Mucosa of descending colon (tissue), 3 donors: Measurements from ENCODE around the gene WT1. TPM values are rescaled to one million over a fixed set of nuclear protein-coding genes. Genes with fewer than 3 reads are reported as not detected.
"Not testable (repeated sequence)": the region's sequence is repeated elsewhere in the genome, so short reads cannot be mapped to it uniquely, and the experiment has no call there.

Experiments used
- ATAC-seq: fragments of 200-7000 bp; cut with Tn5 transposase; one replicate; pipeline ENCODE4 v1.9.1; 2020; ENCODE audit warnings: mild to moderate bottlenecking, moderate library complexity
- DNase-seq, 3 donors: peaks; one replicate each; pipeline ENCODE4 v3.0.0-alpha.2; 2020
- H3K36me3 ChIP-seq: fragments of 200-600 bp; one replicate; pipeline ENCODE4 v1.8.0; 2021; ENCODE audit warnings: low read depth, mild to moderate bottlenecking
- H3K4me1 ChIP-seq: fragments of 200-600 bp; one replicate; pipeline ENCODE4 v1.8.0; 2021; ENCODE audit warnings: low read depth, mild to moderate bottlenecking
- H3K4me3 ChIP-seq: fragments of 200-600 bp; one replicate; pipeline ENCODE4 v1.8.0; 2021; ENCODE audit warnings: mild to moderate bottlenecking
- H3K9me3 ChIP-seq: fragments of 200-600 bp; one replicate; pipeline ENCODE4 v1.8.0; 2021; ENCODE audit warnings: mild to moderate bottlenecking
- intact Hi-C, 2 donors: fragments of 100-400 bp; cut with DNase I in 1 of 2; cut with micrococcal nuclease in 1 of 2; formaldehyde crosslinking; loops; one replicate each; pipeline versions ENCODE4 v1.11.0 to v1.11.1; 2022; cut with DNase I, micrococcal nuclease
- total RNA-seq, 3 donors: library from RNA; stranded (reverse); fragmentation: NEBNext Ultra II Directional in 2 of 3; extraction: Animal tissue kit (Norgen Biotek cat#: 25700) in 2 of 3; gene quantifications; one replicate each; pipeline versions ENCODE4 v1.2.1 to v1.2.4, GENCODE V29; 2021 to 2023
- TF ChIP-seq, protein P1 (sequence below): fragments of 200-600 bp; IDR thresholded peaks from one replicate; pipeline ENCODE4 v1.8.0; 2022; ENCODE audit warnings: antibody characterized with exemption, mild to moderate bottlenecking
- donor health status: DM: no; HTN: no; CAD: no; lungs with moderate emphysema.
- donor health status: DM: no; HTN: no; CAD: no.
- donor health status: DM: no; HTN: yes; CAD: no.

The WT1 gene
- total RNA-seq, 3 donors from 2014 or later, result 0.09 to 0.57 TPM; not detected in 1

DNA sequence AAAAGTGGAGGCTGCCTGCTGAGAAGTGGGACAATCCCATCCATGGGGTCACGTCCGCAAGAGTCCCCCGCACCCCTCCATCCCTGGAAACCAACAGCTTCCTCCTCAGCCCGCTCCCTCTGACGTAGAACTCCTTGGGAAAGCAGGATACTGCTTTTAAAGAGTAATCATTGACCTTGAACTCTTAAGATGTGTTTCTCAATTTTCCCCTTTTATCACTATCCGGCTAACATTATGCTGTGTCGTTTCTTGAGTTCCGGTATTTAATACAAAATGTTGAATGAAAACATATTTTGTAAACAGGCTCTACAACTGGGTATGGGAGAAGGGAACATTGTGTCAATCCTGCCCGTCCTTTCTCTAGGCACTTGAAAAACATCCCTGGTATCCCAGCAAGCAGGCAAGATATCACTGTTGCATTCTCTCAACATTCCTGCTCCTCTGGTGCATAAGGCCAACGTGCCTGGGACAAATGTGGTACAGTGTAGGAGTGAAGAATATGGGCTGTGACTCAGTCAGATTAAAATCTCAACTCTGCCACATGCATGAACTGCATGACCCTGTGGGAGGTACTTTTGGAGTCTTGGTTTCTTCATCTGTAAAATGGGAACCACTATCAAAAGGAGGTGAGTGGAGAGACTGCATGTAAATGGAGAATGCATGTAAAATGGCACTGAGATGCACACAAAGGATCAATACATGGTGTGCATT lies 52.8 kb downstream of the WT1 start:
- Histone ChIP-seq H3K4me3 (no peak overlapping the region), H3K9me3 (no peaks in the 10 kb centered on the region), H3K36me3 (no peaks in the 10 kb centered on the region), H3K4me1 (no peaks in the 10 kb centered on the region)
- DNase-seq (no peak), ATAC-seq (no peak)
- intact Hi-C loops, result no loop called here
- TF ChIP-seq, protein P1, sequence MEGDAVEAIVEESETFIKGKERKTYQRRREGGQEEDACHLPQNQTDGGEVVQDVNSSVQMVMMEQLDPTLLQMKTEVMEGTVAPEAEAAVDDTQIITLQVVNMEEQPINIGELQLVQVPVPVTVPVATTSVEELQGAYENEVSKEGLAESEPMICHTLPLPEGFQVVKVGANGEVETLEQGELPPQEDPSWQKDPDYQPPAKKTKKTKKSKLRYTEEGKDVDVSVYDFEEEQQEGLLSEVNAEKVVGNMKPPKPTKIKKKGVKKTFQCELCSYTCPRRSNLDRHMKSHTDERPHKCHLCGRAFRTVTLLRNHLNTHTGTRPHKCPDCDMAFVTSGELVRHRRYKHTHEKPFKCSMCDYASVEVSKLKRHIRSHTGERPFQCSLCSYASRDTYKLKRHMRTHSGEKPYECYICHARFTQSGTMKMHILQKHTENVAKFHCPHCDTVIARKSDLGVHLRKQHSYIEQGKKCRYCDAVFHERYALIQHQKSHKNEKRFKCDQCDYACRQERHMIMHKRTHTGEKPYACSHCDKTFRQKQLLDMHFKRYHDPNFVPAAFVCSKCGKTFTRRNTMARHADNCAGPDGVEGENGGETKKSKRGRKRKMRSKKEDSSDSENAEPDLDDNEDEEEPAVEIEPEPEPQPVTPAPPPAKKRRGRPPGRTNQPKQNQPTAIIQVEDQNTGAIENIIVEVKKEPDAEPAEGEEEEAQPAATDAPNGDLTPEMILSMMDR, result no peak

- H3K36me3 ChIP-seq, result no peaks in the 10 kb centered on the region
- intact Hi-C loops, result no loop called here
- peak; percentile 7 for ATAC-seq
- no peaks in the 10 kb centered on the region for H3K9me3 ChIP-seq
- DNase-seq, result no peak
- no peaks in the 10 kb centered on the region for H3K4me1 ChIP-seq
- TF ChIP-seq, protein P1, result no peak
- H3K4me3 ChIP-seq, result no peak overlapping the region
Observed at GRCh38 chr11:32381179-32381578, 54.2 kb downstream of the WT1 start.

- TF ChIP-seq, protein P1, result no peak
- no peaks in the 10 kb centered on the region for H3K9me3 ChIP-seq
- intact Hi-C loops, result no loop called here
- no peak for DNase-seq
- no peak for ATAC-seq
- H3K4me3 ChIP-seq, result no peak overlapping the region
- no peaks in the 10 kb centered on the region for H3K4me1 ChIP-seq
- H3K36me3 ChIP-seq, result no peaks in the 10 kb centered on the region
Observed at GRCh38 chr11:32379719-32380118, 55.6 kb downstream of the WT1 start.

DNA sequence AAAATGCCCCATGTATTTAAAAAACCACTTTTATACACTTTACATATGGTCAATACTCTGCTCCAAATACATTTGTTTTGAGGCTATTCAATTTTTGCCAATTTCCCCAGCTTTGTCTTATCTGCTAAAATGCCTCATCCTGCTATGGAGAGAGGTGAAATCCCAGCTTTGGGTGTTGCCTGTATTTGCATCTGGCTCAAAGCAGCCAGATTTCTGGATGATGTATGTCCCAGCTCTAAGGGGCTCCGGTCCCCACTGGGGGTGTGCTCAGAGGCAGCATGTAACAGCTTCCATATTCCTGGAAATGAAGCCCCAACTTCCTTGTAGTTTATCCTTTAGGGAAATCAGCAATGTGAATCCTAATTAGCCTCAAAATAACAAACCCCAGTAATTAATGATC lies 59.5 kb downstream of the WT1 start:
- H3K4me3 ChIP-seq, result no peak overlapping the region
- TF ChIP-seq, protein P1, result no peak
- H3K9me3 ChIP-seq, result no peaks in the 10 kb centered on the region
- no peak for ATAC-seq
- no peaks in the 10 kb centered on the region for H3K4me1 ChIP-seq
- H3K36me3 ChIP-seq, result no peaks in the 10 kb centered on the region
- intact Hi-C loops, result no loop called here
- DNase-seq, result no peak

GRCh38 chr11:32374261-32374711 lies 61.1 kb downstream of the WT1 start:
- Histone ChIP-seq H3K9me3 (no peaks in the 10 kb centered on the region), H3K4me1 (no peaks in the 10 kb centered on the region), H3K4me3 (no peak overlapping the region), H3K36me3 (no peaks in the 10 kb centered on the region)
- peak in 2 of 3 donors; percentile 37 to 68 for DNase-seq
- TF ChIP-seq, protein P1, result peak; percentile 21
- intact Hi-C loops, result no loop called here
- peak; percentile 75 for ATAC-seq

GRCh38 chr11:32369987-32370386 lies 65.4 kb downstream of the WT1 start:
- DNase-seq, intact Hi-C loops, H3K4me1 ChIP-seq, ATAC-seq, H3K36me3 ChIP-seq, H3K4me3 ChIP-seq: not testable (repeated sequence)
- peaks cover 13% of the 10 kb centered on the region for H3K9me3 ChIP-seq
